GM21367 (cell line): ENCODE data around the gene CREB3L4.
A peak's percentile ranks its signal among the peaks of the same experiment; 100 is the strongest.

Experiments
- ATAC-seq: cut with Tn5 transposase; IDR thresholded peaks from one replicate; pipeline ENCODE4 v1.9.1; 2021; ENCODE audit not compliant: unreplicated experiment

CREB3L4 gene

DNA sequence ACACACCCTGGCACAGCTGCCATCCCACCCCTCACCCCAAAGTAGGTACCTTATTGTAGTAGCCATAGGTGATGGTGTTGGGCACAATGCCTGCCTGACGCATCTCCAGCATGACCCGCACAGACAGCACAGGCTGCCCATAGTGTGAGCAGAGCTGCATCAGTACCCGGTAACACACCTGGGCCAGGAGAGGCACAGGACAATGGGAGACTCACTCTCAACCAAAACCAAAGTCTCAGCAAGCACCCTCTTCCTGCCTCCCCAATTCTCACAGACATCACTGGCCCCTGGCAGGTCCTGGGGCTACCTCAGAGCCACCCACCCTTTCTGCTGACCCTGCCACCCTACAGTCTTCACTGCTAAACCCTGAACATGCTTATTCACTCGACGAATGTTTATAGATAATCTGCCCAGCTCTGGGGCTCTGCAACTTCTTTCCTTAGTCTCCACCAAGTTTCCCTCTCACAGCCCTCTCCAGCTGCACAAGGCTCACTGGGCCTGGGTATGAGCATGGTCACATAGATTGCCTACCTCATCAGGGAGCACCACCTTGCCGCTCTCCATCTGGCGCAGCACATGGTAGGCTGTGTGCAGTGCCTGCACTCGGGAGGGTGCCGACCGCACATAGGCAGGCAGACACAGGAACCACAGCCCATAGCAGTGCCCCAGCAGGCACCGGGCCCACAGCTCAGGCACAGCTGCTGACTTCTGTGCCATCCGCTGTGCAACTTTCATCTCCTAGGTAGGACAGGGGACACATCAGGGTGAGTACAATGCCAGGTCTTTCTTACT is 31.5 kb upstream of the CREB3L4 start:
- no peak for ATAC-seq

DNA sequence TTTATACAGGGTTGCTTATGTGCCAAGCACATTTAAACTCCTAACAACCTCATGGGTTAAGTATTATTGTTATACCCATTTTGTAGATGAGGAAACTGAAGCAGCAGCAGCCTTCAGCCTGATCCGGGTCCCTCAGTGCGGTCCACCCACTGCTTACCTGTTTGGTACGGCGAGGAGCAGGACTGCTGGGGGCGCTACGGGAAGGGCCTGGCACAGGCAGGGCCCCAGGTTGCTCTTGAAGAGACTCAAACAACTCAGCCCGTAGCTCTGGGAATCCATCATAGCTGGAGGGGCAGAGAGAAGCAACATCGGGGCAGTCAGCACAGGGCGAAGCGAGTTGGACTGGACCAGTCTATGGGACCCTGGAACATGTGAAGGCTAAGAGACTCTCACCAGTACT is 30.4 kb upstream of the CREB3L4 start:
- ATAC-seq: no peak

DNA sequence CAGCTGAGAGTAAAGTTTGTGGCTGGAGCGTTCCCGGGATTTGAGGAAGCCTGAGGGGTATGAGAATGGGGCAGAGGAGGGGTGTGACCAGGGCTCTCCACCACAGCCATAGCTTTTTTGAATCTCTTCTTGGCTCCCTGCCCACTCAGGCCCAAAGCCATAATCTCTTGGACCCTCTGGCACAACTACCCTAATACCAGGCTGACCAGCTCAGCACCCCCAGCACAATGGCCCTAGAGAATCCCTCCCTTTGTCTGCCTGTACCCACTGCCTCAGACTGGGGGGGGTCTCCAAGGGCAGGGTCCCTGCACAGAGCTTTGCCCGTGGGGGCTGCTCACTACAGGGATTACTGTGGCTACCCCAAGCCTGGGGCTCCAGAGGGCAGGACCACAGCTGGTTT is 28.7 kb upstream of the CREB3L4 start:
- ATAC-seq: no peak

DNA sequence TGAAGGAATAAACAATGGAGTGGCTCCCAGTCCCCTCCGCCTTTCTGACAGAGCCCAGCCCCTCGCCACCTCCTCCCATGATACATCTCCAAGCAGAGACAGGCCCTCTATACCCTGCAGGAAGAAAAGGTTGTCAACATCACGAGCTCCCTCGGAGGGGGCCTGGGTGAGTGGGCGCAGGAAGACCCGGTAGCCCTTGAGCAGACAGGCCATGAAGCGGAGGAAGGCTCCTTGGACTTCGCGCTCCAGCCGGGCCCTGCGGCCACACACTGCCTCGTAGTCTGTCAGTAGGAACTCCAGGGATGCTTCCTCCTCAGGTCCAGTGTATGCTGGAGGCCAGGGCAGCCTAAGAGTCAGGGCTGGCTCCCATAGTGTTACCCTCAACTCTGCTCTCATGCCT is 28.2 kb upstream of the CREB3L4 start:
- no peak for ATAC-seq

DNA sequence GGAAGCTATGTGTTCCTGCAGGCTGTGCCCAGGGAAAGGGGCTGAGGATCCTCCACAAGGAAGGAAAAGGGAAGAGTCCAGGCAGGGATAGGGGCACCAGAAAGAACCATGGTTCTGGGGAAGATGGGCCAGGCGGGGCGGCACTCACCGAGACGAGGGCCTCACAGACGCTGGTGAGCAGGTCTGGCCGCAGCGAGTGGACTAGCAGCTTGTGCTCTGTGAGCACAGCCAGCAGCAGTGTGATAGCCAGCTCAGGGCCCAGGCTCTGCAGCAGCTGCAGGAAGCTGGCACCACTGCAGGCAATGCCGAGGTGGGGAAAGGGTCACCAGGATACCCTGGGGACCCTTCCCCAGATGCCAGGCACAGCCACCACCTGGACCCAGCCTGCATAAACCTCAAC is 26.9 kb upstream of the CREB3L4 start:
- ATAC-seq: no peak

DNA sequence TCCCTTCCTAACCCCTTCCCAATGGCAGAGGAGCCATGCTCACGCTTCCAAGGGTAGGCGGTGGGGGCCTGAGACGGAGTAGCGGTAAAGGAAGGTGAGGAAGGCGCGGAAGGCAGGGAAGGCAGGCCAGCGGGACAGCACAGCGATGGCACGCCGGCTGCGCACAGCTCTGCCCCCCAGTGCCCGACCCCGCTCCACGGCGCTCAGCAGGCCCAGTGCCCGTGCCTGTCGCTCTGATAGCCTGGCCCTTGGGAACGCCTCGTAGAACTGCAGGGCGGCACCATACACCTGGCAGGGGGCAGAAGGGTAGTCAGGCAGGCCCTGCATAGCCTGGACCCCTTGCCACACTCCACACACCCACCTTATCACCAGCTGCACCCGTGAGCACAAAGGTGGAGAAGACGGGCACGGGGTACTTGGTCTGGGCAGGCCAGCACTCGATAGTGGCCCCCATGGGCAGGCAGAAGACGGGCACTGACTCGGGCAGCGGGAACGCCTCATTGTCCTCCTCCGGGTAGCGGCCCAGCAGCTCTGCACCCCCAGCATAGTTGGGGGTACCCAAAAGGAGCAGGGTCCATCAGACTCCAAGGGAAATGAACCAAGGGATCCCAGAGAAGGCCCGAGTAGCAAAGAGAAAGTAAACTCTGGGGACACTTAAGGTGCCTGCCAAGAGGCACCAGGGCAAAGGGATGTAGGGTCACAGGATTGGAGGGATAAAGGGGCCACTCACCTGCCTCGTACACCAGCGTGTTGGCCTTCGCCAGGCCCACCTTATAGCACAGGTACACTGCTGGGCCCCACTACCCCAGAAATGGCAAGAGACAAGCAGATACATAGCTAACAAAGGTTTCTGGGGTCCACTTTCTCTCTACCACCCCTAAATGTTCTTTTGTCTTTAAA is 25.6 kb upstream of the CREB3L4 start:
- ATAC-seq: no peak

DNA sequence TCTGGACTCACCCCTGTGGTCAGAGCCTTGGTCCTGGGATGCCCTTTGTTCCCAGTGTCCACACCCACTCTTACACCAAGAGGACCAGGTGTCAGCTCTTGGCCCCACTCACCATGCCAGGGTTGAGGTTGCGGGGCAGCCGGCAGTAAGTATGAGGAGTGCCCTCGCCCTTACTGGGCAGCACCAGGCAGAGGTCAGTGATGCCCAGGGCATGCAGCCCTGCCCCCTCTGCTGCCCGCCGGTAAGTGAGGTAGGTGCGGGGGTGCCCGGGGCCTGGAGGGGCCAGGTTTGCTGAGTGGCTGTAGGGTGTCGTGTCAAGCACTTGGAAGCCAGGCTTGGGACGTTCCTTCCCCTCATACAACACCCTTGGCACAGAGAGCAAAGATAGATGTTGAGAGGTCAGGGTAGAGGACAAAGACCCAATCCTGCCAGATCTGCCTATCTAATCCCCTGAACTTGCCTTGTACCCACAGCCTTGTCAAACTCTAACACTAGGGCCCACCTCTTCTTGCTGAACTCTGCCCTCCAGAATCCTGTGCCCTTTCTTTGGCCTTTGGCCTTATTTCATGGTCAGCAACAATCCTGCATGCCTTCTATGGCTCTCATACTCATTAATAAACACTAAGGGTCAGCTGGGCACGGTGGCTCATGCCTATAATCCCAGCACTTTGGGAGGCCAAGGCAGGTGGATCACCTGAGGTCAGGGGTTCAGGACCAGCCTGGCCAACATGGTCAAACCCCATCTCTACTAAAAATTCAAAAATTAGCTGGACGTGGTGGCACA is 24.7 kb upstream of the CREB3L4 start:
- no peak for ATAC-seq

DNA sequence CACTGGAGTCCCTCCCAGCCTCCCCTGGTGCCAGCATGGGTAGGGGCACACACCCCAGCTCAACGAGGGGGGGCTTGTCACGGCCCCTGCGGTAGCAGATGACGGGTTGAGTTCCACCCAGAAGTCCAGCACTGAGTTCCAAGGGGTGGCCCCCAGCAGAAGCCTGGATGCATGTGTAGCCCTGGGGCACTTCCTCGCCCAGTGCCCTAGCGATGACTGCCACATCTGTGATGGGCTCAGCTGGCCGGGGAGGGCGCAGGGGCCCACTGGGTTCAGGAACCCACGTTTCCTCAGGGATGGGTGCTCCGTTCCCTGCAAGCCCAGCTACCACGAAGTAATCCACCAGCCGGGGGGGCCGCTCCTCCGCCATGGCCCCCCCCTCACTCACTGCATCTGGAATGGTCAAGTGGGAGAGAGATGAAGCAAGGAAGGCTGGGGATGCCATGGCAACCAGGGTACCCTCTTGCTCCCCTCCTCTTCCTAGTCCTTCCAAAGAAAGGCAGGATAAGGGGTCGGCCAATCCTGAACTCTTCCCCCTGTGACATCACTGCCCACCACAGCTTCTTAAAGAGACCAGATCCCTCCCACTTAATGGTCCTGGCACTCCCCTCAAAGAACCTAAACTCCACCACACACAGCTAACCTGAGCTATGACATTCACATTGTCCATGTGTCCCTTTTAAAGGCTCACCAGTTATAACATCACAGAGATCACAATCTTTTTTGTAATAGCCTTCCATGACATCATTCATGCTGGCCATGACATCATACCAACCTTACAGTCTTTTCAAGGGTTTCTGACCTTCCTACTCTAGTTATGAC is 23.5 kb upstream of the CREB3L4 start:
- ATAC-seq: no peak

DNA sequence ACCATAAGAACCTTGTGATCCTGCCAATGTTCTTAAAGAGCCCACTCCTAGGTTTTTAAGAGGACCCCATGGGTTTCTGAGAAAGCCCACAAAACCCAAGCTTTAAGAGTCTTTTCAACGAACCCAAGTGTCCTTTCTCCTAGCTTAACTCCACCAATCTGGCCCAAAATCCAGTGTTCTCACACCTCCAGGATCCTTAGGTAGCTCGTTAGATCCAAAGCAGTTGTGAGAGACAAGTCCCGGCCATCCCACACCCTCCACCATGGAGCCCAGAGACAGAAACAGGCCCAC is 22.9 kb upstream of the CREB3L4 start:
- no peak for ATAC-seq

DNA sequence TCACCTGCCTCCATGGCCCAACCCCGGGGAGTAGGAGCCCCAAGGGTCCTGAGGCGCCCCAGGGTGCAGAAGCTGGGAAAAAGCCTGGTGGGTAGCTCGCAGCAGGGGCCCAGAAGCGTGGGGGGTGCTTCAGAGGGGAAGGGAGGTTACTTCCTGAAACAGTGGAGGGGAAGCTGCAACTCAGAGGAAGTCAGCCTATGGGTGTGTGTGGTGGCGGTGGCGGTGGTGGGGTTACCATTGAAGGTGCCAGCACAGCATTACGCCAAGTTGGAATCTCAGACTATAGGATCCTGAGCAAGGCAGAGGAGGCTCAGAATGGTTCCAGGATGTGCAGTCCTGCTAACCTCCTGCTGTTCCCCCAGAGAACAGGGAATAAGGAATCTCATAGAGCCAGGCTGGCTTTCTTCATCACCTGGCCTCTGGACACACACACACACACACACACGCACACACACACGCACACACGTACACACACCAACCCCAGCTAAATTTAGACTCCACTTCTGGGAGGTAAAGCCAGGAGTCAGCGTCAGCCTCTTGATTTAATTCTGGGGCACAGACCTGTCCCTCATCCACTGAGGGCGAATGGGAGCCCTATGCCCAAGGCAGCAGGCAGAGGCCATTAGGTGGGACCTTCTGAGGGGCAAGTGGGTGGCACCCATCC is 22.4 kb upstream of the CREB3L4 start:
- ATAC-seq: no peak

DNA sequence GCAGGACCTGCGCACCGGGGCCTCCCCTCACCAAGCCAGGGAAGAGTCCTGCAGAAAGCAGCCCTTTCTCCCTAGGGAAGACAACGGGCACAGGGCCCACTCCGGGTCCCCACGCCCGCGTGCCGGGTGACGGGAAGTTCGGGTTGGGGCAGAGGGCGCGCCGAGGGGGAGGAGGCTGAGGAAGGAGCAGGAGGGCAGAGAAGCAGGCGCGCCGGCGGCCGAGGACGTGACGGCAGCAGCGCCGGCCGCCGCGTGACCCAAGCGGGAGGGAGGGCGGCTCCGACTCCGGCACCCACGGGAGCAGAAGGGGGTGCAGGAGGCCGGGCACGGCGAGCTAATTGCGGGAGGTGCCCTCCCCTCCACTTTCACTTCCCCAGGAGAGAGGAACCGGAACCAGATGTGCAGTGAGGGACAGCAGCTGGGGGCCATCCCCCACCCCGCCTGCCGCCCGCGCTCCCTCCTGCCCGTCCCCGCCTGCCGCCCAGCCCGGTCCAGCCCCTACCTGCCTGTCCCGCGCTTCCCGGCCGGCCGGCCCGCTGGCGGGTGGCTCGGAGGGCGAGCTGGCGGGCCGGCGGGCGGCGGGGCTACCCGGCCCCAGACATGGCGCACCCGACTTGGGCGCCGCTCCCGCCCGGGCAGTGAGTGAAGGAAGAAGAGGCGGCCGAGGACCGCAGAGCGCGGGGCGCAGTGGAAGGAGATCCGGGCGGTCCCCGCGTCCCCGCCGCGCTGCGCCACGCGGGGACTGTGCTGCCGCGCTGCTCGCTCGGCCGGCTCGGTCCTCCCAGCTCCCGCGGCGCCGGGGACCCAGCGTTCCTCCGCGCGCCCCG is 21.7 kb upstream of the CREB3L4 start:
- ATAC-seq: peak; percentile 49

DNA sequence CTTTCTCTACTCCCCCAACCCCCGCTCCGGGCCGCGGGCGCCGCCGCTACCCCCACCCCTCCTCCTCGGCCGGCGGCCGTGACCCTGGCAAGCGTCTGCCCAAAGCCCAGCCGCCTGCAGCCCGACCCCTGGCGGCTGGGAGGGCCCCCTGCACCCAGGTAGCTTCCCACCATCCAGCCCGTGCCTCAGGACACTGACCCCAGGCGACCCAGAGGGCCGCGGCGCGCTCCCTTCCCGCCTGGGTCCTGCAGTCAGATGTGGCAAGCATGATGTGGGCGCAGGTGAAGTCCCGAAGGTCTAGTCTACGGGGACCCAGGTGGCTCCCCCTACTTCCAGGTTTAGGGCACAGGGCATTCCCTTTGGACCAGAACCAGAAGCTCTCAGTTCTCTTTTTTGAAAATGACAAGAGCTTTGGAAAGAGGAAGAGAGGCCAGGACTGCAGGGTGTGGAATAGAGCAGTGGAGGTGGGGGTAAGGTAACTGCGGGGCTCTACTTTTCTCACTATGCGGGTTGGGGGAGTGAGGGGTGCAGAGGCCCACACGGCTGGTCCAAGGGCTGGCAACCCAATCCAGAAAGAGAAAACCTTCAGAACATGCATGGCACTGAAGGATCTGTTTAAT is 21.0 kb upstream of the CREB3L4 start, which contains the start of gene DENND4B:
TSS of gene DENND4B (minus strand) at position 97 of the 620 bp plus-strand sequence. CDS start 2,344 bp downstream, outside the sequence.
- peak; percentile 43 for ATAC-seq

DNA sequence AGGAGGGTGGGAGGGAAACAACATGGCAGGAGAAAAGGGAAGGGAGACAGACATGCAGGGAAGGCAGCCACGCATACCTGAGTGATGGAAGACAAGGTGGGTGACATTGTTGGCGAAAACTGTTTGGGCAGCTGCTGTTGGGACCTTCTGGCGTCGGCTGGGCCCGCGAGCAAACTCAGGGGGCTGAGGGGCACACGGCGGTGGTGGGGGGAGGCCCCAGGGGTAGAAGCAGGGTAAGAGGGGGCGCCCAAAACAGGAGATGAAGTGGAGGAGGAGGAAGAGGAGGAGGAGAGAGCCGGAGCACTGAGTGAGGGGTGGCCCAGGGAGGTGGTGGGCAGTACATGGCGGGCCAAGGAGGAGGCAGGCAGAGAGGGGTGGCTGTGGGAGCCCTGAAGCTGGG is 16.5 kb upstream of the CREB3L4 start:
- no peak for ATAC-seq

DNA sequence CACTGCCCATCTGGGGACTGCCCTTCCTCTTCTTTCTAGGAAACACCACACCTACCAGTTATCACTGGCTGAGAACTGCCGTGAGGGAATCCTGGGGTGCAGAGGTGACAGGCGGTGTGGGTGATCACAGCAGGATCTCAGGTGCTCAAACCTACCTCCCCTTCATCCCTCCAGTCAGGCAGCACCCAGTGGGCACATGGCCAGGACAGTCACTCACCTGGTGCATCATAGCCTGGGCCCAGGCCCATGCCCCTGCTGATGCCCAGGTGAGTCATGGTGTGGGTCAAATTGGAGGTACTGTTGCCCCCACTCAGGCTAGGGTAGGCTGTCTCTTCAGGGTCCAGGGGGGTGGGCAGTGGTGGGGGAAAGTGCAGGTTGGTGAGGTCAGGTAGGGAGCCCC is 15.9 kb upstream of the CREB3L4 start:
- ATAC-seq: no peak

DNA sequence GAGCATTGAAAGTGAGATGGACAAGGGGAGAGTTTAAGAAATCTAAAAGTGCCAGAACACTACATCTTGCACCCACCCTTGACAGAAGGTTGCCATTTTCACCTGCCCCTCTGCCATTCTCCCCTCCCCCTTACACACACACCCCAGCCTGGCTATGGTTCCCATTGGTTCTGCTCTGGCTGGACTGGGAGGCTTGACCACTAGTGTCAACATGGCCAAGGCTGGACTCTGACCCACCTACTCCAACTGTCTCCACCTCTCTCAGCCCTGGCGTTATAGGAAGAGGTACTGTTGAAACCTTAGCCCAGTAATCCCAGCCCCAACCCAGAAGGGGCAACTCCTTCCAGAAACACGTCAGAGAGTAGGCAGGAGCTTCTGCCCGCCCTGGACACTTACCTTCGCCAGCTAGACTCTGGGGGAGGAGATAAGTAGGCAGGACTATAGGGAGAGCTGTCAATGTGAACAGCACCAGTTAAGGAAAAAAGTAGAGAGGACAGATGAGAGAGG is 13.8 kb upstream of the CREB3L4 start:
- no peak for ATAC-seq

DNA sequence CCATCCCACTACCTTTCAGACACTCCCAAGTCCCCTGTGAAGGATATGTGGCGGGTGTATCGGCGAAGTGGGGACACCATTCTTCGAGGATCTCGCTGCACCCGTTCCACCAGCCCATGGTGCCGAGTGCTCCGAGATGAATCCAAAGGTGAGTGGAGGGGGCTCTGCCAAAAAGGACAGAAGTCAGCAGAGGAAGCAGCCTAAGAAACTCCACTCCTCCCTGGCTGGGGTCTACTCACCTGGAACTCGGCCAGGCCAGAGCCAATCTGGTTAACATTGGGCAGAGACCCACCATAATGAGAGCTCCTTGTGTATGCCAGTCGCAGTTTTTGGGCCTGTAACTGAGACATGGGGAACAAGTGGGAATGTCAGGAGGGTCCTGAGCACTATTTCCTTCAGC is 12.9 kb upstream of the CREB3L4 start:
- ATAC-seq: no peak

DNA sequence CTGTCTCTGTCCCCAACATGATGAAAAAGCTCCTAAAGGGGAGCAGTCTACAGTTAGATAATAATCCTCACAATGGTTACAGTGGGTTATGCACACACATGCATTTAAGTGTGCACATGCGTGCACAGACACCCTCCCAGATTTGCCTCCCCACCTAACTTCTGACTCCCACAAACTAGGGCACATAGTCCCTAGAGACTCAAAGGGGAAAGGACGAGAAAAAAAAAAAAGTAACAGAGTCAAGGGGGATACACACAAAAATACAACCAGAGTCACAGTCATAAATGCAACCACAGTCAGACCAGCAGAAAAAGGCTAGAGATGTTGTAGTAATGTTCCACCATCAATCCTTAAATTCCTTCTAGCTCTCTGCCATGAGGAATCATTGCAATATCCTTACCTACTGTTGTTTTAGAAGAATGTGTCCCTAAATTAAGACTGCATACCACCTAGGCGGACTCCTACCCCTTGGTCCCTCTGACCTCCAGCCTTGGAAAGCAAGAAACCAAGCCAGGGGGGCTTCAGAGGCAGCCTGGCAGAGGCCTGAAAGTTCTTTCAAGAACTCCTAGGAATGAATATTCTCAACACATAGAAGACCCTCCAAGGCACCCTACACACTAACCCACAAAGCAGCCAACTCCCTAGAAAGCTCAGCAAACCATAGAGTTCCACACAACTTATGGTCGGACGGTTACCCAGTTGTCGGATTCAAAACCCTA is 10.5 kb upstream of the CREB3L4 start:
- no peak for ATAC-seq

DNA sequence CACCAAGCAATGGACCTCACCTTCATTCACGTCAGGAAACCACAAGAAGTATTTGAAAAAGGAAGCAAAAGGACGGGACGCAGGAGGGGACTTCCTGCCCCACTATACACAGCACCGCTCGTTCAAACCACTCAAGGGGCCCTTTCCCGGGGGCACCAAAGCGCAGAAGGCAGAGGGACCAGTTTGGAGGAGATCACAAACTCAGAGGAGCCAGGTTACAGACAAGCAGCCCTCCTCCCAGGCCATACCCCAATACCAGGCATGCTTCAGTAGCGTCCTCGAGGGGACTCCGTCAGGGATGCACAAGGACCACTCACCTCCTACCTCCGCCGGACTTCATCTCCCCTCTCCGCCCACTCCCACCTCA is 10.0 kb upstream of the CREB3L4 start:
- ATAC-seq: no peak
